Testis (tissue), 2 donors: ENCODE data around the gene SREBF2.

ENCODE experiments used
- CTCF ChIP-seq, 3 experiments: fragments of 450-650 bp in 2 of 3; fragments of 200-600 bp in 1 of 3; sonication (generic) in 1 of 3; IDR thresholded peaks; one replicate each; pipeline ENCODE4 v1.5.1; 2016 to 2019; ENCODE audit warnings: antibody characterized with exemption in 3 of 3, mild to moderate bottlenecking in 2 of 3, moderate library complexity in 1 of 3
- POLR2A ChIP-seq: fragments of 450-650 bp; IDR thresholded peaks from one replicate; pipeline ENCODE4 v1.6.1; 2017; ENCODE audit warnings: antibody characterized with exemption, mild to moderate bottlenecking, moderate library complexity

- TF ChIP-seq POLR2A (no peak), CTCF (IDR thresholded peaks at IDR 0.05) (no peak)
Measured at GRCh38 chr22:41868556-41868955, 35.7 kb downstream of the SREBF2 start.
